SK-N-MC (cell line): ENCODE results near the gene ATXN1.

Experiments used
- DNase-seq: peaks from one replicate; pipeline ENCODE4 v3.0.0-alpha.2; 2011; ENCODE audit warnings: low read depth, low spot score
- H3K27ac ChIP-seq: fragments of 200-600 bp; sonication (generic); 2 replicates; pipeline ENCODE4 v1.5.1; 2016; ENCODE audit warnings: mixed run types
- H3K36me3 ChIP-seq: fragments of 200-600 bp; sonication (generic); 2 replicates; pipeline ENCODE4 v1.6.1; 2017; ENCODE audit warnings: antibody characterized with exemption, low read length, mixed read lengths; ENCODE audit not compliant: insufficient read depth
- H3K4me3 ChIP-seq: fragments of 200-600 bp; sonication (generic); 2 replicates; pipeline ENCODE4 v1.5.1; 2016
- H3K9ac ChIP-seq: fragments of 200-600 bp; sonication (generic); 2 replicates; pipeline ENCODE4 v1.8.0; 2017; ENCODE audit warnings: mixed run types, mixed read lengths; ENCODE audit not compliant: insufficient read length
- H3K9me3 ChIP-seq: fragments of 200-600 bp; sonication (generic); 2 replicates; pipeline ENCODE4 v1.6.1; 2017; ENCODE audit warnings: low read depth, mild to moderate bottlenecking, antibody characterized with exemption, low read length, moderate library complexity, mixed read lengths
- EZH2 ChIP-seq: fragments of 200-600 bp; sonication (generic); IDR thresholded peaks from one replicate; pipeline ENCODE4 v1.6.1; 2017; ENCODE audit warnings: antibody characterized with exemption
- FOXP2 ChIP-seq: optimal IDR thresholded peaks from 2 replicates; pipeline ENCODE3; 2011; ENCODE audit warnings: mild to moderate bottlenecking, moderate library complexity; ENCODE audit not compliant: insufficient read depth; ENCODE audit errors: extremely low read length, control extremely low read depth
- POLR2AphosphoS5 ChIP-seq: IDR thresholded peaks from 2 replicates; pipeline ENCODE4 v1.6.1; 2012; ENCODE audit warnings: mild to moderate bottlenecking, low read depth, low read length, borderline replicate concordance

ATXN1 gene

DNA sequence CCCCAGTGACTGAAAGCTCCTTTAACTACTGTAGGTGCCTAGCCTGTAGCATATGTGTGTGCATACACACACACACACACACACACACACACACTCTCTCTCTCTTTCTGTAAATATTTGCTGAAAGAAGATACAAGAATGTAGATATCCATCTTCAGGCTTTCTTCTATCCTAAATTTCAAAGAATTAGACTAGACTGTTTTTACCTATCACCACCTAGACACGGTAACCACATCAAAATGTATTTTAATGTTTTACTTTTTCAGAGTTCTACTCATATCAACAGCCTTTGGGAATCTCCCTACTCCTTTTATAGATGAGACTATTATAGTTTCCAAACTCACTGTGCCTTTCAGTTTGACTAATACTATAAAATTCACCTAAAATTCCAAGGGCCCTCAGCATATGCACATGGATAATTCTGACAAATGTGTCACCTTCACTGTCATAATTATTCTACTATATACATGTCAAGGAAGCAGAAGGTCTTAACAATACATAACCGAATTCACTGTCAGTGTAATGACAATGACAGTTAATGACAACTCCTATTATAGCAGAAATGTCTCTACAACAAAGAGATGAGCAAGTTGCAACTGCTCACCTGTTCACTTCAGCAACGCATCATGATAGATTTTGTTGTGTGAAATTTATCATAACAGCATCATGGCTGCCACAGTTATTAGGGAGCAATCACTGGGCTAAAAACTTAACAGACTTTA is 286.3 kb downstream of the ATXN1 start:
- no peak for TF ChIP-seq FOXP2
- no peak for TF ChIP-seq POLR2AphosphoS5
- no peak for TF ChIP-seq EZH2
- Histone ChIP-seq H3K27ac (no peak overlapping the region), H3K36me3 (no peaks in the 10 kb centered on the region), H3K9ac (no peak overlapping the region), H3K9me3 (no peaks in the 10 kb centered on the region), H3K4me3 (no peak overlapping the region)
- no peak for DNase-seq

DNA sequence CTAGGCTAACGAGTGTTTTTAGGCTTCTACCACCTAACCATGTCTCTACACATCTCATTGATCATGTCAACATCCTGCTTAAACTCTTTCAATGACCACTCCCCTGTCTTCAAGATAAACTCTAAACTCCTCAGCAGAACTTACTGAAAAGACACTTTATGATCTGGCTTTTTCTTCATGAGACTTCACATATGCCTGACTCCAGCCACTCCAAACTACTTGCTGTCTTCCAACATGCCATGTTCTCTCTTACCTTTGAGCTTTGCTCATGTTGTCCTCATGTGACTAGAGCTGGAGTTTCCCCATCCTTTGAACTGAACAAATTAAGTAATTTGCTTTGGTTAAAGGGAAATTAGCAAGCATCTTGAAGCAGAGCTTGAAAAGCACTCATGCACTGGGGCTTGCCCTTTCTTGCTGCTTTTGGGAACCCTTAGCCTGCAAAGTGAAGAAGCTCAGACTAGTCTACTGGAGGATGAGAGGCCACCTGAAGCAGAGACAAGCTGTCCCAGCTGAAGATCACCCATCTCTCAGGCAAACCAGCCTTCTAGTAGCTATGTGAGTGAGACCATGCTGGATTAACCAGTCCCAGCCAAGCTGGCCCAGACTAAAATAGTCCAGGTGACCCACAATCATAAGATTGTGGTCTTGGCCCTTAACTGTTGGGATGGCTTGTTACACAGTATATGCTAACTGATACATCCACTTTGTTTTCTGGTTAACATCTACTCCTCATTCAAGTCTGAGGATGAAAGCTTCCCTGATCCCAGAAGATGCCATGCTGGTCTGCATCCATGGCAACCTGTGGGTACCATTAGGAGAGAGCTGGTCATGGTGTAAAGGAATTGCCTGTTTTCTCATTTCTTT is 287.1 kb downstream of the ATXN1 start:
- H3K27ac ChIP-seq: no peak overlapping the region
- H3K9ac ChIP-seq: no peak overlapping the region
- H3K9me3 ChIP-seq: no peaks in the 10 kb centered on the region
- H3K36me3 ChIP-seq: no peaks in the 10 kb centered on the region
- no peak for DNase-seq
- TF ChIP-seq POLR2AphosphoS5 (no peak), FOXP2 (no peak), EZH2 (no peak)
- H3K4me3 ChIP-seq: no peak overlapping the region

GRCh38 chr6:16473184-16473907 is 287.9 kb downstream of the ATXN1 start:
- no peaks in the 10 kb centered on the region for H3K9me3 ChIP-seq
- DNase-seq: no peak
- no peaks in the 10 kb centered on the region for H3K36me3 ChIP-seq
- no peak overlapping the region for H3K4me3 ChIP-seq
- no peak overlapping the region for H3K27ac ChIP-seq
- TF ChIP-seq EZH2 (no peak), FOXP2 (no peak), POLR2AphosphoS5 (no peak)
- H3K9ac ChIP-seq: no peak overlapping the region

DNA sequence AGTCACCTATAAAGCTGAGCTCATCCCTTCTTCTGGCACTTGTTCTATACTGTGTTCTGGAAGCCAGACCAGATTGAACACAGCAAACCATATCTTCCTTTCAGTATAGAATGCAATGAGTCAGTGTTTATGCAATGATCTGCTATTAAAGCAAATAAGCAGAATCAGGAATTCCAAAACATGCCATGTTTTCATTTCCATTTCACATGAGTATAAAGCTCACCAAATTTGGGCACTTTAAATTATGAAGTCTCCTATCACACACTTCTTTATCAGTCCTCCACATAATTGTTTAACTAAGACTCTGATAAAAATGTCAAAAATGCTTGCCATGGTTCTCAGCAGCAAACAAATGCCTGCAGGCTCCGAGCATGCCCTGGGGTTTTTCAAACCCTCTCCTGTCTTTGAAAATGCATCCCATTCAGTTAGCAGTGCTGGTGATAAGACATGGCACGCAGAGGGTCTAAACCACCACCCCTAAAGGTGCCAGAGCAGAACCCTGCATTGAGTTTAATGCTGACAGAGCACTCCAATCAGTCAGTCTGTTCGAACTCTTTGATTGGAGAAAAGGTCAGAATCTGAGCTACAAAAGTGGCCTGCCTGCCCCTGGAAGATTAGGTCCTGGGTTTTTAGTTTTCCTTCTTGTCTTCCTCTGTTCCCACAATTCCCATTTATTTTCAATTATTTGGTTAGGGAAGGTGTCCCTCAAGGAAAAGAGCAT is 288.8 kb downstream of the ATXN1 start:
- Histone ChIP-seq H3K27ac (no peak overlapping the region), H3K4me3 (no peak overlapping the region)

GRCh38 chr6:16471910-16472297 is 289.4 kb downstream of the ATXN1 start:
- Histone ChIP-seq H3K9me3 (no peaks in the 10 kb centered on the region), H3K36me3 (no peaks in the 10 kb centered on the region), H3K27ac (no peak overlapping the region), H3K4me3 (no peak overlapping the region), H3K9ac (no peak overlapping the region)
- TF ChIP-seq POLR2AphosphoS5 (no peak), FOXP2 (no peak), EZH2 (no peak)
- DNase-seq: no peak

More for the DNA sequence above, 288.8 kb downstream of the ATXN1 start:
- no peaks in the 10 kb centered on the region for H3K9me3 ChIP-seq
- H3K36me3 ChIP-seq: no peaks in the 10 kb centered on the region
- no peak for TF ChIP-seq FOXP2
- no peak for TF ChIP-seq EZH2
- no peak for DNase-seq
- H3K9ac ChIP-seq: no peak overlapping the region

GRCh38 chr6:16471222-16471909 is 289.9 kb downstream of the ATXN1 start:
- H3K27ac ChIP-seq: no peak overlapping the region
- DNase-seq: no peak
- H3K36me3 ChIP-seq: no peaks in the 10 kb centered on the region
- H3K4me3 ChIP-seq: no peak overlapping the region
- H3K9me3 ChIP-seq: no peaks in the 10 kb centered on the region
- TF ChIP-seq POLR2AphosphoS5 (no peak), FOXP2 (no peak), EZH2 (no peak)
- no peak overlapping the region for H3K9ac ChIP-seq

DNA sequence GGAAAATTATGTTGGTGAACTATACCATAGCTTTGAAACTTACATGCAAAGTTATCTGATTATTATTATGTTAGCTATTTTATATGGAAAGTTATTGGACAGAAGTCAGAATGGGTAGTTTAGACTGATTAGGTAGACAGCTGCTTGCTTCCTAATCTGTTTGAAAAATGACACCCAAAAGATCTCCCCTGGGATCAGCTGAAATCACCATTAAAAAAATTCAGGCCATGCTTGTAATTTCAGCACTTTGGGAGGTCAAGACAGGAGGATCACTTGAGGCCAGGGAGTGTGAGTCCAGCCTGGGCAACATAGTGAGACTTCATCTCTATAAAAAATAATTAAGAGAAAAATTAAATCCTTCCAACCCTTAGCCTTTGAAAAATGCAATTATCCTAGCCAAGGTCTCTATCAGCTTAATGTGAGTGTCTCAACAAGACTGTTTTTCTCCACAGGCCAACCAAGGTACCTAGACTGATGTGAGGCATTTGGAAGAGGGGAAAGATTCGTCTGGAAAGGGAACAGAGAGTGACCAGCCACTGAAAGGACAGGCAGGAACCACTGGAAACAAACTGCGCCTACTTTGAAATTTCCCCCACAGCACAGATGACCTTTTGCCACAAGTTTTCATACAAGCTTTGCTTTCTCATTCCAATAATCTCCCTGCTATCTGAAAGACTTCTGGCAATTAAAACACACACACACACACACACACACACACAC is 290.6 kb downstream of the ATXN1 start:
- DNase-seq: no peak
- Histone ChIP-seq H3K36me3 (no peaks in the 10 kb centered on the region), H3K27ac (no peak overlapping the region), H3K4me3 (no peak overlapping the region), H3K9ac (no peak overlapping the region), H3K9me3 (no peaks in the 10 kb centered on the region)
- TF ChIP-seq POLR2AphosphoS5: no peak
- TF ChIP-seq EZH2: no peak
- no peak for TF ChIP-seq FOXP2
